A673 (cell line): ENCODE data around the gene SVIL. TPM values are rescaled to one million over a fixed set of nuclear protein-coding genes. Genes with fewer than 3 reads are reported as not detected.
A peak's percentile ranks its signal among the peaks of the same experiment; 100 is the strongest.

Source experiments
- BruUV-seq: library from RNA; stranded (reverse); fragments of 400-500 nt; replicated peaks from 2 replicates; lab custom pipeline; 2021; lab: Mats Ljungman, UMichigan
- CTCF ChIA-PET: fragments of 300-600 bp; sonication (Branson Sonifier 250); formaldehyde crosslinking; loops from one replicate; lab custom pipeline; 2022; ENCODE audit warnings: antibody characterized with exemption; lab: Charles Lee
- POLR2A ChIA-PET: fragments of 300-600 bp; sonication (Branson Sonifier 250); formaldehyde crosslinking; loops from one replicate; lab custom pipeline; 2022; ENCODE audit warnings: antibody characterized with exemption; ENCODE audit not compliant: low non-redundant PET; lab: Charles Lee
- DNase-seq: peaks from one replicate; pipeline ENCODE4 v3.0.0-alpha.2; 2015; ENCODE audit warnings: low spot score
- H3K27ac ChIP-seq: fragments of 200-600 bp; sonication (generic); 2 replicates; pipeline ENCODE4 v1.5.1; 2016; ENCODE audit warnings: mixed run types, low read depth, mild to moderate bottlenecking, mixed read lengths, antibody characterized with exemption, low read length; ENCODE audit not compliant: poor library complexity, severe bottlenecking
- H3K27me3 ChIP-seq: fragments of 200-600 bp; sonication (generic); replicated peaks from 2 replicates; pipeline ENCODE4 v1.6.1; 2017; ENCODE audit warnings: mixed run types, low read depth, mild to moderate bottlenecking, mixed read lengths, antibody characterized with exemption, low read length; ENCODE audit not compliant: insufficient read depth, poor library complexity
- H3K36me3 ChIP-seq: fragments of 200-600 bp; sonication (generic); 2 replicates; pipeline ENCODE4 v1.6.1; 2016; ENCODE audit warnings: mixed run types, mild to moderate bottlenecking, mixed read lengths, antibody characterized with exemption, low read length; ENCODE audit not compliant: insufficient read depth, poor library complexity, severe bottlenecking
- H3K4me1 ChIP-seq: fragments of 200-600 bp; sonication (generic); 2 replicates; pipeline ENCODE4 v1.6.1; 2017; ENCODE audit warnings: mixed run types, mild to moderate bottlenecking, mixed read lengths, antibody characterized with exemption, low read length; ENCODE audit not compliant: insufficient read depth, poor library complexity, severe bottlenecking
- H3K4me3 ChIP-seq: fragments of 200-600 bp; sonication (generic); 2 replicates; pipeline ENCODE4 v1.5.1; 2016; ENCODE audit warnings: low read depth, mixed run types, mild to moderate bottlenecking, mixed read lengths, low read length; ENCODE audit not compliant: poor library complexity, severe bottlenecking
- H3K9me3 ChIP-seq: fragments of 200-600 bp; sonication (generic); 2 replicates; pipeline ENCODE4 v1.6.1; 2016; ENCODE audit warnings: mixed run types, low read depth, mild to moderate bottlenecking, mixed read lengths, antibody characterized with exemption, low read length; ENCODE audit not compliant: poor library complexity, severe bottlenecking
- EZH2 ChIP-seq: fragments of 200-600 bp; sonication (generic); IDR thresholded peaks from 2 replicates; pipeline ENCODE4 v1.6.1; 2017; ENCODE audit warnings: borderline replicate concordance, low read depth, mild to moderate bottlenecking, mixed read lengths, antibody characterized with exemption, low read length; ENCODE audit not compliant: poor library complexity, severe bottlenecking
- intact Hi-C: fragments of 100-400 bp; cut with micrococcal nuclease; formaldehyde crosslinking; loops from one replicate; pipeline ENCODE4 v1.10.0; 2022; ENCODE audit not compliant: unreplicated experiment
- microRNA-seq: library from miRNA; unstranded; fragments of <30 nt; microRNA quantifications from one replicate; pipeline ENCODE4 v1.2.0, GENCODE V29; 2021
- total RNA-seq: library from RNA; stranded (reverse); gene quantifications from 2 replicates; pipeline ENCODE4 v1.2.3, GENCODE V29; 2021
- TF ChIP-seq, protein P1 (sequence below): fragments of 300-800, 200-600 bp; sonication (generic); conservative IDR thresholded peaks from 2 replicates; pipeline ENCODE4 v1.5.1; 2017; ENCODE audit warnings: low read depth, mild to moderate bottlenecking, antibody characterized with exemption, low read length, moderate library complexity, mixed read lengths

The SVIL gene
- total RNA-seq, 1 experiment from 2014 or later, result 31.9 TPM

DNA sequence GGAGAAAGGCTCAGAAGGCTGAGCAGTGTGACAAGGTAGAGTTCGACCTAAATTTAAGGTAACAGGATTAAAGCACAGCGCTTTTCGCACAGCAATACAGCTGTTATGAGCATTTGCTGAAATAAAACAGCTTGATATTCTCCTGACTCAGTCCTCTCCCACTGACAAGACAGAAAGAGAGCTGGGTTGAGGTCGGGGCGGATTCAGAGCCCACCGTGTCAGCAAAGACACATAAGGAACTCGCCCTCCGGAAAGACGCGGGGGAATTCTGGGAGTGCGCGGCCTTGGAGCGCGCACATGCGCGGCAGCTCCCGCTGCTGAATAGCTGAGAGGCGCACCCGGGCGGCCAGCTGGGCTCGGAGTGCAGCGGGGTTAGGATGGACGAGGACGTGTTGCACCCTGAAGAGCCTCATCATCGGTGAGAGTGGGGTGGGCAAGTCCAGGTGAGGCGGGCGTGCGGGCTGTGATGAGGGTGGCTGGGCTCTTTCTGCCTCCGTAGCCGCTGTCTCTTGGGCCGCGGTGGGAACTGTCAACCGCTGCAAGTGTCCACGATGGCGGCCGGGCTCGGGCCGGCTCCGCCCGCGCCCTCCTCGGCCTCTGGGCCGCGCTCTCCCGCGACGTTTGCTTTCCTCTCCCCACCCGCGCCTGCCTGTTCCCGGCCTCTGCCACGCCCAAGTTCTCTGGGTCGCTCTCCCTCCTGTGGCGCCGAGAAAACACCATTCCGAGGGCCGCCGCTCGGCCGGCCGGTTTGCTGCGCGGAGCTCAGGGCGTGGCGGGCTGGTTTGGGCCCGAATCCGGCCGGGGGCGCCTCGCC, 225.3 kb downstream of the SVIL start:
- peak; percentile 85 for DNase-seq
- ChIA-PET POLR2A (interaction anchor here (0.6 kb wide), 1 partner anchor 697 kb away, joined by 3 read pairs; no protein-coding TSS in a partner anchor), CTCF (no interaction called here)
- no peaks in the 10 kb centered on the region for H3K27me3 ChIP-seq
- no peaks in the 10 kb centered on the region for H3K36me3 ChIP-seq
- no TSS peak for BruUV-seq
- peaks cover 40% of the 10 kb centered on the region for H3K4me1 ChIP-seq
- peak overlapping the region; percentile 85 for H3K4me3 ChIP-seq
- peak overlapping the region; percentile 85 for H3K27ac ChIP-seq
- TF ChIP-seq, protein P1, sequence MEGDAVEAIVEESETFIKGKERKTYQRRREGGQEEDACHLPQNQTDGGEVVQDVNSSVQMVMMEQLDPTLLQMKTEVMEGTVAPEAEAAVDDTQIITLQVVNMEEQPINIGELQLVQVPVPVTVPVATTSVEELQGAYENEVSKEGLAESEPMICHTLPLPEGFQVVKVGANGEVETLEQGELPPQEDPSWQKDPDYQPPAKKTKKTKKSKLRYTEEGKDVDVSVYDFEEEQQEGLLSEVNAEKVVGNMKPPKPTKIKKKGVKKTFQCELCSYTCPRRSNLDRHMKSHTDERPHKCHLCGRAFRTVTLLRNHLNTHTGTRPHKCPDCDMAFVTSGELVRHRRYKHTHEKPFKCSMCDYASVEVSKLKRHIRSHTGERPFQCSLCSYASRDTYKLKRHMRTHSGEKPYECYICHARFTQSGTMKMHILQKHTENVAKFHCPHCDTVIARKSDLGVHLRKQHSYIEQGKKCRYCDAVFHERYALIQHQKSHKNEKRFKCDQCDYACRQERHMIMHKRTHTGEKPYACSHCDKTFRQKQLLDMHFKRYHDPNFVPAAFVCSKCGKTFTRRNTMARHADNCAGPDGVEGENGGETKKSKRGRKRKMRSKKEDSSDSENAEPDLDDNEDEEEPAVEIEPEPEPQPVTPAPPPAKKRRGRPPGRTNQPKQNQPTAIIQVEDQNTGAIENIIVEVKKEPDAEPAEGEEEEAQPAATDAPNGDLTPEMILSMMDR, result no peak
- TF ChIP-seq EZH2, result no peak
- peaks cover 22% of the 10 kb centered on the region for H3K9me3 ChIP-seq
- intact Hi-C loops, result no loop called here

DNA sequence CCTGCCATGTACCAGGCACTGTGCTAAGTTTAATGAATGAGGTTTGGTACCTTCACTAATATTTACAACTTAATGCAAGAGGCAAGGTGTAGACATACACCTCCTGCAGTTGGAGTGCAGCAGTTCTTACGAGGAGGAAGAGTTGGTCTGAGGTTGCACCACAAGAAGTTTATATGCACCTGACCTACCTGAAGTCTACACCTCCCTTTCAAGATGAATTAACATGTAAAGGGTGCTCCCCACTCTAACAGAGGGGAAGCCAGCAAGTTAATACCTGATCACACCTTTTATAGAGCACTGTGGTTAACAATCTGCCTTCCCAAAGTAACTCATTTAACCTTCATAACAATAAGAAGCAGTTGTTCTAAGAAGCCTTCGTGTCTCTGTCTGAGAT, 225.9 kb downstream of the SVIL start:
- POLR2A ChIA-PET, result interaction anchor here (0.6 kb wide), 1 partner anchor 698 kb away, joined by 3 read pairs; no protein-coding TSS in a partner anchor
- intact Hi-C loops, result no loop called here
- no peak for TF ChIP-seq EZH2
- TF ChIP-seq, protein P1, result no peak

More for the DNA sequence above, 225.9 kb downstream of the SVIL start:
- H3K9me3 ChIP-seq, result peaks cover 22% of the 10 kb centered on the region
- no peaks in the 10 kb centered on the region for H3K36me3 ChIP-seq
- peak overlapping the region; percentile 85 for H3K27ac ChIP-seq
- H3K27me3 ChIP-seq, result no peaks in the 10 kb centered on the region
- H3K4me3 ChIP-seq, result peak overlapping the region; percentile 85
- BruUV-seq, result TSS peak; percentile 39
- peaks cover 34% of the 10 kb centered on the region for H3K4me1 ChIP-seq
- CTCF ChIA-PET, result no interaction called here
- DNase-seq, result no peak

Small RNA genes lying within 50 kb of the gene (microRNA-seq; reads per million reads assigned to microRNA genes)
- gene MIR604 (not detected), gene MIR938 (not detected)
